ENCODE results near the gene AEBP1.

- TF ChIP-seq CTCF (conservative IDR thresholded peaks at IDR 0.05 in 1 of 2, IDR thresholded peaks at IDR 0.05 in 1 of 2; ENCODE audit: low read depth in 1 of 2, low read length in 2 of 2) = no peak
- no peak for TF ChIP-seq EZH2 (IDR thresholded peaks at IDR 0.05; ENCODE audit: low read length, missing control alignments)
Observed at GRCh38 chr7:44112231-44112996, 8.3 kb downstream of the AEBP1 start.

All from fibroblast of lung (primary cell).